ENCODE results near the gene AS3MT. TPM values are rescaled to one million over a fixed set of nuclear protein-coding genes. Genes with fewer than 3 reads are reported as not detected.
"Not testable (repeated sequence)": the region's sequence is repeated elsewhere in the genome, so short reads cannot be mapped to it uniquely, and the experiment has no call there.

The AS3MT gene
- total RNA-seq, 1 experiment from 2014 or later, result 9.3 TPM

DNA sequence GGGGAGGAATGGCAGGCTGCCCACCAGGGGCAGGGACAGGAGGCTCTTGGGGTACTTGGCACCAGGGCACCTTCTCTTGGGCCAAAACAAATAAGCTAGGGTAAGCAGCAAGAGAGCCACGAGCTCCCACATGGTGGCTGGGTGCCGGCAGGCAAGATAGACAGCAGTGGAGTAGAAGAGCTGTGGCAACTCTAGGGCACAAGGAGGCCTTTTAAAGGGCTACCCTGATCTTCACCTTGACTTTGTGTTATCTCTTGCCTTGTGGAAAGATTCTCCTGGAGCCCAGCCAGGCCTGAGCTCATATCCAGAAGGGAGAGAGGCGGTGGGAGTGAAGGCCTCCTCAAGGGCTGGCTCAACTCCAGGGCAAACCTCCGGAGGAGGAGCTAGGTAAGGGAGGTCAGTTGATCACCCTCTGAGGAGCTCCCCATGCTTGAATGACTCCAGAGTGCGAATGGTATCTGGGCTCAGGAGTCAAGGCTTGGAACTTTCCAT lies 32.0 kb upstream of the AS3MT start, which contains the start of gene CYP17A1:
Gene CYP17A1 (minus strand): TSS at position 184 of the 492 bp plus-strand sequence. CDS start 52 bp downstream, at position 132.
- H3K4me1 Mint-ChIP-seq, result 0 out of 2 replicates have a peak, but pooled peaks cover 5% of the 10 kb centered on the region
- TF ChIP-seq NR3C1 (CRISPR knock-in tag; conservative IDR thresholded peaks at IDR 0.05; ENCODE audit: low read depth), result no peak
- TF ChIP-seq HMGXB4 (CRISPR knock-in tag; IDR thresholded peaks at IDR 0.05), result no peak
- no peak for TF ChIP-seq FOXJ3 (CRISPR knock-in tag; IDR thresholded peaks at IDR 0.05; ENCODE audit: borderline replicate concordance)
- no peak for TF ChIP-seq RORB (CRISPR knock-in tag; IDR thresholded peaks at IDR 0.05)
- TF ChIP-seq GTF2I (CRISPR knock-in tag; conservative IDR thresholded peaks at IDR 0.05), result no peak
- no peak for TF ChIP-seq MAX (CRISPR knock-in tag; IDR thresholded peaks at IDR 0.05)
- no peak for TF ChIP-seq IRF1 (CRISPR knock-in tag; IDR thresholded peaks at IDR 0.05)
- no peak for TF ChIP-seq ATF1 (CRISPR knock-in tag; IDR thresholded peaks at IDR 0.05)
- no peak for TF ChIP-seq ZNF263 (CRISPR knock-in tag; IDR thresholded peaks at IDR 0.05; ENCODE audit: low read depth)
- TF ChIP-seq, protein P1, sequence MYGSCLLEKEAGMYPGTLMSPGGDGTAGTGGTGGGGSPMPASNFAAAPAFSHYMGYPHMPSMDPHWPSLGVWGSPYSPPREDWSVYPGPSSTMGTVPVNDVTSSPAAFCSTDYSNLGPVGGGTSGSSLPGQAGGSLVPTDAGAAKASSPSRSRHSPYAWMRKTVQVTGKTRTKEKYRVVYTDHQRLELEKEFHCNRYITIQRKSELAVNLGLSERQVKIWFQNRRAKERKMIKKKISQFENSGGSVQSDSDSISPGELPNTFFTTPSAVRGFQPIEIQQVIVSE (CRISPR knock-in tag; IDR thresholded peaks at IDR 0.05; ENCODE audit: borderline replicate concordance), result no peak
- no peak for TF ChIP-seq ZBTB21 (CRISPR knock-in tag; IDR thresholded peaks at IDR 0.05; ENCODE audit: borderline replicate concordance)
- no peak for TF ChIP-seq EMX1 (CRISPR knock-in tag; IDR thresholded peaks at IDR 0.05)
- TF ChIP-seq RELA (CRISPR knock-in tag; IDR thresholded peaks at IDR 0.05; ENCODE audit: borderline replicate concordance), result no peak
- H3K4me3 Mint-ChIP-seq, result no peak within 1 kb of the TSS
- H3K27ac Mint-ChIP-seq, result no peak within 1 kb of the TSS
- CTCF ChIA-PET, result interaction anchor here (0.8 to 3.8 kb wide), 5 partner anchors 34 to 211 kb away, joined by 3 to 40 read pairs (median 3); no protein-coding TSS in a partner anchor
- peaks cover 30% of the 10 kb centered on the region for H3K9me3 Mint-ChIP-seq
- DNase-seq (ENCODE audit: low spot score) (no peak), ATAC-seq (no peak)
- peaks cover 21% of the 10 kb centered on the region for H3K36me3 Mint-ChIP-seq
- POLR2A ChIA-PET, result no interaction called here
- peaks cover 22% of the 10 kb centered on the region for H3K27me3 Mint-ChIP-seq (ENCODE audit: low read depth)

DNA sequence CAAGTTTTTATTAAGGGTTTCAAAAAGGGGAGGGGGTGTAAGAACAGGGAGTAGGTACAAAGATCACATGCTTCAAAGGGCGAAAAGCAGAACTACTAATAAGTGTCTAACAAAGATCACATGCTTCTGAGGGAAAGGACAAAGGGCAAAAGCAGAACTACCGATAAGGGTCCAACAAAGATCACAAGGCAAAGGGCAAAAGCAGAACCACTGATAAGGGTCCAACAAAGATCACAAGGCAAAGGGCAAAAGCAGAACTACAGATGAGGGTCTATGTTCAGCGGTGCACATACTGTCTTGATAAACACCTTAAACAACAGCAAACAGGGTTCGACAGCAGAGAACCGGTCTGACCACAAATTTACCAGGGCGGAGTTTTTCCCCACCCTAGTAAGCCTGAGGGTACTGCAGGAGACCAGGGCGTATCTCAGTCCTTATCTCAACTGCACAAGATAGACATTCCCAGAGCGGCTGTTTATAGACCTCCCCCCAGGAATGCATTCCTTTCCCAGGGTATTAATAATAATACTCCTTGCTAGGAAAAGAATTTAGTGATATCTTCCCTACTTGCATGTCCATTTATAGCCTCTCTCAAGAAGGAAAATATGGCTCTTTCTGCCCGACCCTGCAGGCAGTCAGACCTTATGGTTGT lies 30.9 kb upstream of the AS3MT start:
- Mint-ChIP-seq H3K36me3 (peaks cover 21% of the 10 kb centered on the region), H3K9me3 (peaks cover 33% of the 10 kb centered on the region), H3K27me3 (ENCODE audit: low read depth) (peaks cover 22% of the 10 kb centered on the region)
- H3K4me3 Mint-ChIP-seq; POLR2A ChIA-PET; DNase-seq (ENCODE audit: low spot score); H3K27ac Mint-ChIP-seq; ATAC-seq; H3K4me1 Mint-ChIP-seq: not testable (repeated sequence)
- CTCF ChIA-PET, result interaction anchor here (1.3 kb wide), 1 partner anchor 33 kb away, joined by 3 read pairs; no protein-coding TSS in a partner anchor

DNA sequence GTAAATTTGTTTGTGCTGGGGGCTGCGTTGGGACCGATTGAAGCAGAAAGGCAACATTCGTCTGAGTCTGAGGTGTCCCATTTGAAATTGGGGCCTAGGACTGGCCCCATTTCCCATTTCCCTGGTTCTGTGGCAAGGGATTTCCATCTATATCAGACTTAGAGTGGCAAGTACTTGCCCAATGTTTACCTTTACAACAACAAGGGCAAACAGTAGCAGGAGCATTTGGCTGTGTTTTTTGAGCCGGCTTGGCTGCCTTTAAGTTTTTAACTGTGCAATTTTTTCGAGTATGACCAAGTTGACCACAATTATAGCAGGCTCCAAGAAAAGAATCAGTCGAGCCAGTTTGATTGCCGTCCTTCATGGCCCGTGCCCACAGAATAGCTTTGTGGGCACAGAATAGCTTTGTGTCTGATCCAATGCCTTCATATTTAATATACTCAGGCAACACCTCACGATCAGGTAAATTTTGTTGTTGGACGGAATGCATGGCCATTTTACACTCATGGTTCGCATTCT lies 27.4 kb upstream of the AS3MT start:
- Mint-ChIP-seq H3K36me3 (peaks cover 28% of the 10 kb centered on the region), H3K4me1 (no peaks in the 10 kb centered on the region; the same call in 1 of the 2 replicates), H3K27ac (no peak overlapping the region), H3K9me3 (peaks cover 55% of the 10 kb centered on the region), H3K4me3 (no peak overlapping the region), H3K27me3 (ENCODE audit: low read depth) (peaks cover 25% of the 10 kb centered on the region)
- CTCF ChIA-PET, result interaction anchor here (0.6 to 2.5 kb wide), 3 partner anchors 47 to 76 kb away, joined by 3 to 13 read pairs (median 6); partner anchors contain the start of gene CNNM2
- no peak for TF ChIP-seq ZNF416 (CRISPR knock-in tag; IDR thresholded peaks at IDR 0.05)
- no peak for TF ChIP-seq JUN (CRISPR knock-in tag; IDR thresholded peaks at IDR 0.05)
- TF ChIP-seq ATF1 (CRISPR knock-in tag; IDR thresholded peaks at IDR 0.05), result no peak
- TF ChIP-seq GTF2I (CRISPR knock-in tag; conservative IDR thresholded peaks at IDR 0.05), result no peak
- TF ChIP-seq IRF2 (CRISPR knock-in tag; IDR thresholded peaks at IDR 0.05; ENCODE audit: borderline replicate concordance, low read depth), result no peak
- TF ChIP-seq ZBTB21 (CRISPR knock-in tag; IDR thresholded peaks at IDR 0.05; ENCODE audit: borderline replicate concordance), result no peak
- no peak for TF ChIP-seq ETV6 (CRISPR knock-in tag; IDR thresholded peaks at IDR 0.05)
- no peak for TF ChIP-seq SOX15 (CRISPR knock-in tag; IDR thresholded peaks at IDR 0.05)
- POLR2A ChIA-PET, result no interaction called here
- ATAC-seq, result no peak
- no peak for DNase-seq (ENCODE audit: low spot score)

- Mint-ChIP-seq H3K9me3 (peaks cover 53% of the 10 kb centered on the region), H3K36me3 (peaks cover 18% of the 10 kb centered on the region), H3K27me3 (ENCODE audit: low read depth) (peaks cover 19% of the 10 kb centered on the region)
- H3K27ac Mint-ChIP-seq, POLR2A ChIA-PET, H3K4me3 Mint-ChIP-seq, H3K4me1 Mint-ChIP-seq: not testable (repeated sequence)
- ATAC-seq (peak; percentile 28; the same call in 1 of the 2 replicates), DNase-seq (ENCODE audit: low spot score) (peak; percentile 35)
- CTCF ChIA-PET, result interaction anchor here (0.5 to 2.5 kb wide), 8 partner anchors 12 to 511 kb away, joined by 3 to 13 read pairs (median 4); partner anchors contain the start of genes AS3MT and CNNM2
Measured at GRCh38 chr10:102843139-102843538, 26.1 kb upstream of the AS3MT start.

DNA sequence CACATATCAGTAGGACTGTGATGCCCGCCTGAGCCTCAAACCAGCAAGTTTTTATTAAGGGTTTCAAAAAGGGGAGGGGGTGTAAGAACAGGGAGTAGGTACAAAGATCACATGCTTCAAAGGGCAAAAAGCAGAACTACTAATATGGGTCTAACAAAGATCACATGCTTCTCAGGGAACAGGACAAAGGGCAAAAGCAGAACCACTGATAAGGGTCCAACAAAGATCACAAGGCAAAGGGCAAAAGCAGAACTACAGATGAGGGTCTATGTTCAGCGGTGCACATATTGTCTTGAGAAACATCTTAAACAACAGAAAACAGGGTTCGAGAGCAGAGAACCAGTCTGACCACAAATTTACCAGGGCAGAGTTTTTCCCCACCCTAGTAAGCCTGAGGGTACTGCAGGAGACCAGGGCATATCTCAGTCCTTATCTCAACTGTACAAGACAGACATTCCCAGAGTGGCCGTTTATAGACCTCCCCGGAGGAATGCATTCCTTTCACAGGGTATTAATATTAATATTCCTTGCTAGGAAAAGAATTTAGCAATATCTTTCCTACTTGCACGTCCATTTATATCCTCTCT lies 25.0 kb upstream of the AS3MT start:
- H3K9me3 Mint-ChIP-seq, result peaks cover 41% of the 10 kb centered on the region
- POLR2A ChIA-PET; H3K4me1 Mint-ChIP-seq; ATAC-seq; H3K36me3 Mint-ChIP-seq; H3K27ac Mint-ChIP-seq; DNase-seq (ENCODE audit: low spot score); H3K4me3 Mint-ChIP-seq: not testable (repeated sequence)
- H3K27me3 Mint-ChIP-seq (ENCODE audit: low read depth), result peaks cover 17% of the 10 kb centered on the region
- CTCF ChIA-PET, result interaction anchor here (1.0 to 2.5 kb wide), 3 partner anchors 27 to 59 kb away, joined by 3 to 13 read pairs (median 6); no protein-coding TSS in a partner anchor

Measured in WTC11 (cell line).